Anterior cingulate cortex (tissue), 58 donors: ENCODE measurements around the gene RMI2.
A peak's percentile ranks its signal among the peaks of the same experiment; 100 is the strongest.

Source experiments
- DNase-seq, 58 donors: peaks; one replicate each; lab custom pipeline; 2025; lab: John Stamatoyannopoulos, UW

The RMI2 gene

GRCh38 chr16:11327277-11328171, 17.7 kb upstream of the RMI2 start:
- DNase-seq, result no peak

DNA sequence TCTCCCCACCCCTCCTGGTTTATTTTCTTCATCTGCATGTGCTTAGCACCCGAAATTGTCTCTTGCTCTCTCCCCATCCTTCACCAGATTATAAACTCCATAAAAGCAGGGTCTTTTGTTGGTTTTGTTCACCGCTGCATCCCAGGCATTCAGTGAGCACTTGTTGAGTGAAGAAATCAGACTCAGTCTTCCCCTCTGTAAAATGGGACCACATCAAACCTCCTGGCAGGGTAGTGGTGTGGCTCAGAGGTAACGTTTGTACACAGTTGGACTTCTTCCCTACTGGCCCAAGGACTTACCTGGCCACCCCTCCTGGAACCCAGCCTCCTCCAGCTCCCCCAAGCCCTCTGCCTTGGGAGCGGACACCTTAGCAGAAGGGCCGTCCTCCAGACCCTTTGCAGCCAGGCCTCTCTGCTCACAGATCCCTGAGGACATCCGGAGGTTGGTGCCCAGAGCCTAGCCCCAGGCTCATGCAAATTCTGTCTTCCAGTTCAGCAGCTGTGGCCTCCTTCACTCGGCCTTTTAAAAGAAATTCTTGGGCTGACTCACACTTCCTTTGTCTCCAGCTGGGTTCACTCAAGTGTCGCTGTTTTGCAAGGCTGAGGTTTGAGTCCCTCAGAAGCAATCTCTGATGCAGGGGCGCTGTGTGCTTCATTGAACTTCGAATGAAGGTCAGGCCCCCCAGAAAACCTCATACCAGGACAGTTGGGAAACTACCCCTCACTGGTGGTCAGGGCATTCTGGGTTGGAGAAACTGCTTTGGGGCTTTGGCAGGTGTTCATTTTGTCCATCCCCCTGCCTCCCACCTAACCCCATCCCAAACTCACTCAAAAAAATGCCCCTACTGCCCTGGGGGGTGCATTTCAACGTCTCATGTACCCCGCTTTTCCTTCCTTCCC, 16.8 kb upstream of the RMI2 start:
- DNase-seq, result peak in 4 of 58 donors; percentile 7 to 36 (median 23)

- DNase-seq, result no peak
Measured at GRCh38 chr16:11329071-11329491, 16.2 kb upstream of the RMI2 start.

DNA sequence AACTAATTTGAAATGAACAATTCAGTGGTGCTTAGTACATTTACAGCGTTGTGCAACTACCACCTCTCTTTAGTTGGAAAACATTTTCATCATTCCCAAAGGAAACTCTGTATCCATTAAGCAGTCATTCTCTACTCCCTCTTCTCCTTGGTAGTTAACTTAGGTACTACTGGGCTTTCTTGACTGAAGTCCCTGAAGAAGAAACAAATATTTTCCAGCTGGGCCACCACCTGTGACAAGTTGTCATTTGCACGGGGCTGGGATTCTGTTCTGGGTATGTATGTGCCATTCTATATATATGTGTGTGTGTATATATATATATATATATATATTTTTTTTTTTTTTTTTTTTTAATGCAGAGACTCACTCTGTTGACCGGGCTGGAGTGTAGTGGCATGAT, 15.4 kb upstream of the RMI2 start:
- DNase-seq, result no peak

DNA sequence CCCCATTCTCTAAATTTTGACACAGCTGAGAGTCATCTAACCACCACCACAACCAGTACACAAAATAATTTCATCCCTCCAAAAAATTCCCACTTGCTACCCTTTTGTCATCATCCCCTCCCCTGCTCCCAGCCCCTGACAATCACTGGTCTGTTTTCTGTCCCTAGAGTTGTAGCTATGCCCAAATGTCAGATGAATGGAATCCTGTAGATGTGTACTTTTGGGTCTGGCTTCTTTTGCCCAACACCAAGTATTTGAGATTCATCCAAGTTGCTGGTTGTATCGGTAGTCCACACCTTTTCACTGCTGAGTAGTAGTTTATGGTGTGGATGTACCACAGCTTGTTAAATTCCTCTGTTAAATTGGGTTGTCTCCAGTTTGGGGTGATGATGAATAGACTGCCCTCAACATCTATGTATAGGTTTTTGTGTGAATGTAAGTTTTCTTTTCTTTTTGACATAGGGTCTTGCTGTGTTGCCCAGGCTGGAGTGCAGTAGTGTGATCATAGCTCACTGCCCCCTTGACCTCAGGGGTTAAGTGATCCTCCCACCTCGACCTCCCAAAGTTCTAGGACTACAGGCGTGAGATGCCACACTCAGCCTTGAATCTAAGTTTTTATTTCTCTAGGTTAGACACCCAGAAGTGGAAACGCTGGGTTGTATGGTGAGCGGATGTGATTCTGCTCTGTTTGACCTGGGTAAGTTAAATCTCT, 14.6 kb upstream of the RMI2 start:
- DNase-seq, result no peak

DNA sequence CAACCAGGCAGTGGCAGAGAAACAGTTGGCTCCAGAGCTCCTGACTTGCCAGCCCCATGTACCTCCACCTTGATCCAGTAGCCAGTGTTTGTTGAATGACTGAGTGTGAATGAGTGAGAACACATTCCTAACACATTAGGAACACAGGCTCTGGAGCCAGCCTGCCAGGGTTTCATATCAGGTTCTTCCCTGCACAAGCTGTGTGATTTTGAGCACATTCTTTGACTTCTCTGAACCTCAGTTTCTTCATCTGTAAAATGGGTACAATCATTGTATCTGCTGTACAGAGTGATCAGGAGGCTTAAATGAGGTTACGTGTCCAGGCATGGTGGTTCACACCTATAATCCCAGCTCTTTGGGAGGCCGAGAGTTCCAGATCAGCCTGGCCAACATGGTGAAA, 13.3 kb upstream of the RMI2 start:
- no peak for DNase-seq

DNA sequence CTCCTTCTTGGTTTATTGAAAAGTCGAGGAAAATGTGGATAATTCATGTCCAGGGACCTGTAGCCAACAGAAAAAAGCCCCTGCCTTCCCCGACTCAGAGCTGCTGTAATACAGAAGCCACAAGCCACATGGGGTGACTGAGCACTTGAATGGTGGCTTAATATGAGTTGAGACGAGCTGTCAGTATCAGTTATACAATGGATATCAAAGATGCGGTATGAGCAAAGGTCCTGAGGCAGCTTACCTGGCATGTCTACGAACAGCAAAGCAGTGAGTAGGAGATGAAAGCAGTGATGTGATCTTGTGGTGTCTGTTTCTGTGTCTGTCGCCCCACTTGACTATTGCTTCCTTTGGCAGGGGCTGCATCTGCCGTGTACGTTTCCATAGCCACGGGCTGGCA, 12.2 kb upstream of the RMI2 start:
- DNase-seq, result no peak

- DNase-seq, result no peak
Measured at GRCh38 chr16:11333702-11334101, 11.6 kb upstream of the RMI2 start.

- no peak for DNase-seq
Measured at GRCh38 chr16:11334831-11335404, 10.3 kb upstream of the RMI2 start.

DNA sequence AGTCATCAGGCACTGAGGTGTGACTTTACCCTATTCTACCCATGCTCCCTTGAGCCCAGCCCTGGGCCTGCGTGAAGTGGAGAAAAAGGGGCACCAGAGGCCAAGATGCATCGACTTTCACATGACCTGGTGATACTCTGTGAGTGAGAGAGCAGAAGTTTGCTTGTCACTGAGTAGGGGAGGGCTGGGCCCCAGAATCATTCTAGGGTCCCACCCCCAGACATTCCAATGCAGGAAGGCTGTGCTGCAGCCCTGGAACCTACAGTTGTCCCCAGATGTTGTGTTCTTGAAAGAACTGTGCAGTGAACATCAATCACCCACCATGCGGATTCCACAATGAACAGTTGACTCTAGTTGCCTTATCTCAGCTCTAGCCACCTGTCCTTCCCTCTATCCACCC, 6.2 kb upstream of the RMI2 start:
- no peak for DNase-seq

DNA sequence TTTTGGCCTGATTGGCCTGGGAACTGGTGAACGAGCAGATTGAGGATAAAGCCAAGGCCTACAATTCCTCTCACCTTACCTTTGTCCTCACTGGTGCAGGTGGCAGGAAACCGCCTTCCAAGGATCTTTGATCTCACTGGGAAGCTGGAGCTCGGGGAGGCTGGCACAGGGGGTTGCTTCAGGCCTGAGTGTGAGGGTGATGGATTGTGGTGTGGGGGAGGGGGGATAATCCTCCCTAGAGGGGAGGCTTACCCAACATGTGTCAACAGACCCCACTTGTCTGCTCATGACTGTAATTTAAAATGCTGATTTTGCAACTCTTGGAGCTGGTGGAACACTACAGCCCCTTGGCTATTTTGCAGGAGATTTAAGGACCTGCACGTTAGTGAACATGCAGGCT, 4.5 kb upstream of the RMI2 start:
- DNase-seq, result no peak

DNA sequence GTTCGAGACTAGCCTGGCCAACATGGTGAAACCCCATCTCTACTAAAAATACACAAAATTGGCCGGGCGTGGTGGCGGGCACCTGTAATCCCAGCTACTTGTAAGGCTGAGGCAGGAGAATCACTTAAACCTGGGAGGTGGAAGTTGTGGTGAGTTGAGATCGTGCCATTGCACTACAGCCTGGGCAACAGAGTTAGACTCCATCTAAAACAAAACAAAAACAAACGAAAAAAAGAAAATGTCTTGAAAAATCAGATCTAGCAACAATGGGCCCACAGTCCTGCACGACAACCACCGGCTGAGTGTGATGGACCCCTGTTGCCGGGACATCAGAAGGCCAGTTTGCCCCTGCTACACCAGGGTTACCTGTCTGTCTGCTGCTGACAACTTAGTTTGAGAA, 3.9 kb upstream of the RMI2 start:
- no peak for DNase-seq

DNA sequence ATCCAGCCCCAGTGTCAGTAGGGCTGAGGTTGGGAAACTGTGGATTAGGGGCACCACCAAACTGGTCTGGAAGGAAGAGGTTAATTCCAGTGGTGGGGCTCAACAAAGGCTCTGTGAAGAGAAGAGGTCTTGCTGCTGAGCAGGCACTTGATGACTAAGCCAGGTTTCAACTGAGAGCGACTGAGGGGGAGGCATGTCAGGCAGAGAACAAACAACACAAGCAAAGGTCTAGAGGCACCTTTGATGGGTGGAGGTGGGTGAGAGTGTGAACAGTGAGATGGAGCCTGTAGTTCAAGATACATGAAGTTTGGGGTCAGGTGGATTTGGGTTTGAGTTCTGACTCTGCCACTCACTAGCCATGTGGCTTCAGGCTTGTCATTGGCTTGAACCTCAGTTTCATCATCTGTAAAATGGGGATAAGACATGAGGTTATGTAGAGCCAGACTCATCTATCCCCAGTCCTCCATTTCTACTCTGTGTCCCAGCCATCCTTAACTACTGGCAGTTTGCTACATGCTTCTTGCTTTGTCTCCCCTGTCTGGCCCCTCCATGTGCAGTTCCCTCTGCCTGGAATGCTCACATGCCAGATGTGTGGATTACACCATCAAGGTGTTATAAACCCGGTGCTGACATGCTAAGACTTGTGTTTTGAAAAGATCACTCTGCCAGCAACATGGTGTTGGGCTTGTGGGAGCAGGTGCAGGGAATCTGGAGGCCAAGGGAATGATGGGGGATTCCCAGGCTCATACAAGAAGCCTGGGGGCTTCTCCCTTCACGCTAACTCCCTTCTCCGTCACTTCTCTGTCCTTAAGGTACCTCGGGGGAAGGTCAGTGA, 3.0 kb upstream of the RMI2 start:
- DNase-seq, result no peak

GRCh38 chr16:11346700-11347319, 1.6 kb downstream of the RMI2 start:
- DNase-seq, result no peak

GRCh38 chr16:11347831-11348230, 2.6 kb downstream of the RMI2 start:
- DNase-seq, result no peak

DNA sequence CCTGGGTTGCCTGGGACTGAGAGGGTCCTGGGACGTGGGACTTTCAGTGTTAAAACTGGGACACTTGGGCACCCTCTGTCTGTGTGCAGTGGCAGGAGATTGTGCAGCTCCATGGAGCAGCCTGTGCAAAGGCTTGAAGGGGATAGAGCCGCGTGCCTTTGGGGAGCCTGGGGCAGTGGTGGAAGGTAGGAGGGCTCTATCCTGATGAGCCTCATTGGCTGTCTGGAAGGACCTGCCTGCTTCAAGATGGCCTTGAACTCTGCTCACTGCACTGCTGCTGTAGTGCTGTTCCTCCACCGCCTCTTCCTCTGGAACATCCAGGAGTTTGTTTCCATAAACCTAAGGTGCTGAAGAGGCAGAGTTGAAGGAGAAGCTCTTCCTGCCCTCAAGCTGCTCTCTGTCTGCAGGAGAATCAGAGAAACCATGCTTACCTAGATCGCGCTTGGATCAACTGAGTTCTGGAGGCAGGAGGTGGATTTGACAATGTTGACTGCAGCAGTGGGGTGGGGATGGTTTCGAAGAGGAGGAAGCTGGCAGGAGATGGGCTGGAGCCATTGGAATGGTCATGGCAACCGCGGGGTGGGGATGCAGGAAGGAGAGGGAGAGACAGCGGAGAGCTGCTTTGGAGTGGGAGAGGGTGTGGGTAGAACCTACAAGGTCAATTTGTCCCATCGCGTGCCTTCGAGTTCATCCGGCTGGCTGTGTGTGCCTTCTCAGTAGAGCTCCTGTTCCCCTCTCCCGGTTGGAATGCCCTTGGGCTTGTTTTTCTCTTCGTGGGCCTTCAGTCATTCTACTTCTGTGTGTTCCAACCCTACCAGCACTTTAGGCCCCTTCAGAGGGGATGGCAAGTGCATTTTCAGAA, 3.7 kb downstream of the RMI2 start:
- no peak for DNase-seq

DNA sequence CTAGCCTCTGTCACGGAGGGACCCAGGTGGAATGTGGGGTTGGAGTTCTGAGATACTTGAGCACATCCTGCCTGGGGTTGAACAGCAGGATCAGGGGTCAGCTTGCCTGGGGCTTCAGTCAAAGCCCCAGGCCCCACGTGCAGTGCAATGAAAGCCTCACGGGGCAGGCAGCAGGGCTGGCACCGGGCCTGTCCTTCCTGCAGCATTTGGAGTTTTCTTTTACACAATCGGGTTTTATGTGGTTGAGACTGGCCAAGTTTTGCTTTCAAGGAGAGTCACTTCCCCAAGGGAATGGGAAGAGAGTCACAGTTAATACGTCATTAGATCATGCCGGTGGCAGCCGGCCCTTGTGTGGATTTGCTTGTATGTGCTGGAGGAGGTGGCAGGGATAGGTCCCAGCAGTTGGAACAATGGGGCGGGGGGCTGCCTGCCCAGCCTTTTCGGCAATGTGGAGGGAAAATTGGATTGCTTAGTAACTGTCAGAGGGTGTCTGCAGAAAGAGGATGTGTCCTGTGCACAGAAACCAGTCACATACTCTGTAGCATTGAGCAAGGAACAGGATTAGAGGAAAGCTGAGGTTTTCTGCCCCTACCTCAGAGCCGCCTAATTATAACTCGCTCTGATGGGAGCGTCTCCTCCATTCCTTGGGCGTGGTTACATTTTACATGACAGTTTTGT, 4.5 kb downstream of the RMI2 start:
- DNase-seq, result peak in 43 of 58 donors; percentile 3 to 65 (median 28)

DNA sequence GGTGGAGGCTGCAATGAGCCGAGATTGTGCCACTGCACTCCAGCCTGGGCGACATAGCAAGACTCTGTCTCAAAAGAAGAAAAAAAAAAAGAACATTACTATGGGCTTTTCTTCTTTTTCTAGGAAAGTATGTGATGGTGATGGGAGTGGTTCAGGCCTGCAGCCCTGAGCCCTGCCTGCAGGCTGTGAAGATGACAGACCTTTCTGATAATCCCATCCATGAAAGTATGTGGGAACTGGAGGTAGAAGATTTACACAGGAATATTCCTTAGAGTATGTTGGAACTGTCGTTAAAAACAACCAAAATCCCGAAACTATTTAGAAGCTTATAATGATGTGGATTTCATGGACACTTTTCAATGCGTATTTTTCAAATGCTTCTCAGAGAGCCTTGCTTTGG, 5.3 kb downstream of the RMI2 start:
- no peak for DNase-seq
